HG03064 (cell line): ENCODE results near the gene GRIK1.

Experiments used
- ATAC-seq: cut with Tn5 transposase; IDR thresholded peaks from one replicate; pipeline ENCODE4 v1.9.1; 2021; ENCODE audit warnings: low read depth; ENCODE audit not compliant: unreplicated experiment

Gene GRIK1

GRCh38 chr21:29920938-29921337 lies 18.9 kb downstream of the GRIK1 start:
- ATAC-seq = no peak

GRCh38 chr21:29914326-29914725 lies 25.5 kb downstream of the GRIK1 start:
- no peak for ATAC-seq

- ATAC-seq = no peak
These were observed 30.2 kb downstream of the GRIK1 start for GRCh38 chr21:29909571-29909970.

- ATAC-seq = no peak
These were observed 35.2 kb downstream of the GRIK1 start for GRCh38 chr21:29904359-29905282.

GRCh38 chr21:29896884-29897283 lies 42.9 kb downstream of the GRIK1 start:
- ATAC-seq = no peak

GRCh38 chr21:29893687-29894086 lies 46.1 kb downstream of the GRIK1 start:
- ATAC-seq = no peak

GRCh38 chr21:29892379-29892778 lies 47.4 kb downstream of the GRIK1 start:
- no peak for ATAC-seq

- ATAC-seq = no peak
These were observed 51.4 kb downstream of the GRIK1 start for GRCh38 chr21:29888437-29888836.

- no peak for ATAC-seq
These were observed 52.3 kb downstream of the GRIK1 start for GRCh38 chr21:29887313-29888009.

GRCh38 chr21:29885491-29885890 lies 54.3 kb downstream of the GRIK1 start:
- ATAC-seq = no peak

GRCh38 chr21:29875873-29876272 lies 63.9 kb downstream of the GRIK1 start:
- ATAC-seq = no peak

GRCh38 chr21:29875036-29875716 lies 64.6 kb downstream of the GRIK1 start:
- ATAC-seq = no peak

- ATAC-seq = no peak
These were observed 65.9 kb downstream of the GRIK1 start for GRCh38 chr21:29873908-29874307.

GRCh38 chr21:29870814-29871213 lies 69.0 kb downstream of the GRIK1 start:
- ATAC-seq = no peak

- no peak for ATAC-seq
These were observed 72.0 kb downstream of the GRIK1 start for GRCh38 chr21:29867796-29868195.

GRCh38 chr21:29860346-29860745 lies 79.5 kb downstream of the GRIK1 start:
- no peak for ATAC-seq

- no peak for ATAC-seq
These were observed 82.6 kb downstream of the GRIK1 start for GRCh38 chr21:29857150-29857549.

- ATAC-seq = no peak
These were observed 85.0 kb downstream of the GRIK1 start for GRCh38 chr21:29854795-29855194.

GRCh38 chr21:29851611-29852010 lies 88.2 kb downstream of the GRIK1 start:
- ATAC-seq = no peak

GRCh38 chr21:29849735-29850176 lies 90.0 kb downstream of the GRIK1 start:
- peak; percentile 96 for ATAC-seq

- no peak for ATAC-seq
These were observed 96.0 kb downstream of the GRIK1 start for GRCh38 chr21:29843804-29844203.
